Measurements from ENCODE around the gene CROCC2.

CROCC2 gene

GRCh38 chr2:241040081-241040803 is 134.1 kb downstream of the CROCC2 start:
- TF ChIP-seq CTCF (IDR thresholded peaks at IDR 0.05; ENCODE audit: insufficient read depth, missing control alignments): no peak
- FAIRE-seq (no peak), DNase-seq (ENCODE audit: insufficient read length, low spot score) (no peak)

- DNase-seq (ENCODE audit: insufficient read length, low spot score): no peak
- no peak for TF ChIP-seq CTCF (IDR thresholded peaks at IDR 0.05; ENCODE audit: insufficient read depth, missing control alignments)
- FAIRE-seq: no peak
These were observed 135.5 kb downstream of the CROCC2 start for GRCh38 chr2:241041589-241042158.
